Left forelimb (tissue), 1 donor: ENCODE results near the gene RASGRF1.

Experiments used
- DNase-seq: peaks from one replicate; pipeline ENCODE4 v3.0.0-alpha.2; 2018; ENCODE audit warnings: low spot score

Gene RASGRF1

GRCh38 chr15:79094611-79095021, 4.0 kb upstream of the RASGRF1 start:
- peak; percentile 54 for DNase-seq

- peak; percentile 34 for DNase-seq
Observed at GRCh38 chr15:79093352-79093935, 2.9 kb upstream of the RASGRF1 start.

- DNase-seq: no peak
Observed at GRCh38 chr15:79092382-79092781, 1.8 kb upstream of the RASGRF1 start.

- DNase-seq: peak; percentile 62
Observed at GRCh38 chr15:79091204-79091867, 756 bp upstream of the RASGRF1 start.

- DNase-seq: peak; percentile 34
Observed at GRCh38 chr15:79089890-79090486, 592 bp downstream of the RASGRF1 start.

GRCh38 chr15:79089331-79089889, 1.2 kb downstream of the RASGRF1 start:
- peak; percentile 53 for DNase-seq

- DNase-seq: peak; percentile 50
Observed at GRCh38 chr15:79088426-79089205, 2.0 kb downstream of the RASGRF1 start.

- peak; percentile 44 for DNase-seq
Observed at GRCh38 chr15:79086814-79087213, 3.8 kb downstream of the RASGRF1 start.

- peak; percentile 40 for DNase-seq
Observed at GRCh38 chr15:79084308-79084968, 6.1 kb downstream of the RASGRF1 start.

- no peak for DNase-seq
Observed at GRCh38 chr15:79083154-79083553, 7.4 kb downstream of the RASGRF1 start.

GRCh38 chr15:79082363-79083070, 8.1 kb downstream of the RASGRF1 start:
- DNase-seq: no peak

GRCh38 chr15:79078763-79079410, 11.7 kb downstream of the RASGRF1 start:
- DNase-seq: no peak

- no peak for DNase-seq
Observed at GRCh38 chr15:79078003-79078402, 12.6 kb downstream of the RASGRF1 start.

- DNase-seq: no peak
Observed at GRCh38 chr15:79076661-79077060, 13.9 kb downstream of the RASGRF1 start.

- DNase-seq: no peak
Observed at GRCh38 chr15:79075256-79075655, 15.3 kb downstream of the RASGRF1 start.

- no peak for DNase-seq
Observed at GRCh38 chr15:79073336-79073735, 17.2 kb downstream of the RASGRF1 start.

GRCh38 chr15:79071901-79072300, 18.7 kb downstream of the RASGRF1 start:
- DNase-seq: no peak

- DNase-seq: no peak
Observed at GRCh38 chr15:79068790-79069189, 21.8 kb downstream of the RASGRF1 start.

- DNase-seq: no peak
Observed at GRCh38 chr15:79067969-79068368, 22.6 kb downstream of the RASGRF1 start.

GRCh38 chr15:79067072-79067833, 23.3 kb downstream of the RASGRF1 start:
- no peak for DNase-seq
